Measurements from ENCODE around the gene DNAH10.

Gene DNAH10

GRCh38 chr12:123950476-123951349 is 188.6 kb downstream of the DNAH10 start:
- FAIRE-seq (no peak), DNase-seq (ENCODE audit: insufficient read length, low spot score) (no peak)
- no peak for TF ChIP-seq CTCF (IDR thresholded peaks at IDR 0.05; ENCODE audit: insufficient read depth, missing control alignments)

- DNase-seq (ENCODE audit: insufficient read length, low spot score): no peak
Measured at GRCh38 chr12:123951467-123951866, 189.4 kb downstream of the DNAH10 start.

GRCh38 chr12:123952037-123952436 is 189.9 kb downstream of the DNAH10 start:
- no peak for TF ChIP-seq CTCF (IDR thresholded peaks at IDR 0.05; ENCODE audit: insufficient read depth, missing control alignments)
- no peak for DNase-seq (ENCODE audit: insufficient read length, low spot score)
- no peak for FAIRE-seq

More at GRCh38 chr12:123951467-123951866, 189.4 kb downstream of the DNAH10 start:
- no peak for TF ChIP-seq CTCF (IDR thresholded peaks at IDR 0.05; ENCODE audit: insufficient read depth, missing control alignments)
- FAIRE-seq: no peak

- FAIRE-seq: no peak
- no peak for DNase-seq (ENCODE audit: insufficient read length, low spot score)
- TF ChIP-seq CTCF (IDR thresholded peaks at IDR 0.05; ENCODE audit: insufficient read depth, missing control alignments): no peak
Measured at GRCh38 chr12:123954647-123955350, 192.7 kb downstream of the DNAH10 start.

GRCh38 chr12:123956249-123956648 is 194.1 kb downstream of the DNAH10 start:
- no peak for TF ChIP-seq CTCF (IDR thresholded peaks at IDR 0.05; ENCODE audit: insufficient read depth, missing control alignments)
- FAIRE-seq (no peak), DNase-seq (ENCODE audit: insufficient read length, low spot score) (no peak)

- TF ChIP-seq CTCF (IDR thresholded peaks at IDR 0.05; ENCODE audit: insufficient read depth, missing control alignments): no peak
- DNase-seq (ENCODE audit: insufficient read length, low spot score): no peak
- no peak for FAIRE-seq
Measured at GRCh38 chr12:123957196-123957595, 195.1 kb downstream of the DNAH10 start.

- TF ChIP-seq CTCF (IDR thresholded peaks at IDR 0.05; ENCODE audit: insufficient read depth, missing control alignments): no peak
- FAIRE-seq: no peak
- no peak for DNase-seq (ENCODE audit: insufficient read length, low spot score)
Measured at GRCh38 chr12:123958462-123958861, 196.4 kb downstream of the DNAH10 start.
